Large intestine (tissue), 3 donors: ENCODE measurements around the gene GARIN5A. TPM values are rescaled to one million over a fixed set of nuclear protein-coding genes. Genes with fewer than 3 reads are reported as not detected.

Experiments used
- DNase-seq, 2 donors: peaks; one replicate each; pipeline versions ENCODE4 v3.0.0 to v3.0.0-alpha.2; 2013
- H3K27ac ChIP-seq: one replicate; pipeline ENCODE4 v1.5.1; 2013; ENCODE audit warnings: low read length
- H3K27me3 ChIP-seq: 2 replicates; pipeline ENCODE4 v1.6.1; 2013; ENCODE audit warnings: low read length; ENCODE audit not compliant: control insufficient read depth, insufficient read depth
- H3K36me3 ChIP-seq: 2 replicates; pipeline ENCODE4 v1.6.1; 2013; ENCODE audit warnings: low read length; ENCODE audit not compliant: control insufficient read depth, insufficient read depth
- H3K4me1 ChIP-seq: one replicate; pipeline ENCODE4 v1.6.1; 2013; ENCODE audit warnings: low read length; ENCODE audit not compliant: control insufficient read depth, insufficient read depth
- H3K4me3 ChIP-seq: one replicate; pipeline ENCODE4 v1.5.1; 2013; ENCODE audit warnings: low read length
- H3K9me3 ChIP-seq: one replicate; pipeline ENCODE4 v1.6.1; 2013; ENCODE audit warnings: mild to moderate bottlenecking, low read depth, low read length, moderate library complexity; ENCODE audit not compliant: control insufficient read depth
- WGBS: methylation state at CpG from one replicate; pipeline ENCODE4 v1.1.5; 2013; ENCODE audit warnings: low lambda C conversion rate; ENCODE audit not compliant: insufficient coverage; 5-methylcytosine and 5-hydroxymethylcytosine counted together
- polyA plus RNA-seq: library from polyadenylated mRNA; unstranded; fragments of 120-200 nt; gene quantifications from one replicate; pipeline ENCODE4 v1.2.1, GENCODE V29; 2013

The GARIN5A gene
- polyA plus RNA-seq, 1 donor = 2.7 TPM

DNA sequence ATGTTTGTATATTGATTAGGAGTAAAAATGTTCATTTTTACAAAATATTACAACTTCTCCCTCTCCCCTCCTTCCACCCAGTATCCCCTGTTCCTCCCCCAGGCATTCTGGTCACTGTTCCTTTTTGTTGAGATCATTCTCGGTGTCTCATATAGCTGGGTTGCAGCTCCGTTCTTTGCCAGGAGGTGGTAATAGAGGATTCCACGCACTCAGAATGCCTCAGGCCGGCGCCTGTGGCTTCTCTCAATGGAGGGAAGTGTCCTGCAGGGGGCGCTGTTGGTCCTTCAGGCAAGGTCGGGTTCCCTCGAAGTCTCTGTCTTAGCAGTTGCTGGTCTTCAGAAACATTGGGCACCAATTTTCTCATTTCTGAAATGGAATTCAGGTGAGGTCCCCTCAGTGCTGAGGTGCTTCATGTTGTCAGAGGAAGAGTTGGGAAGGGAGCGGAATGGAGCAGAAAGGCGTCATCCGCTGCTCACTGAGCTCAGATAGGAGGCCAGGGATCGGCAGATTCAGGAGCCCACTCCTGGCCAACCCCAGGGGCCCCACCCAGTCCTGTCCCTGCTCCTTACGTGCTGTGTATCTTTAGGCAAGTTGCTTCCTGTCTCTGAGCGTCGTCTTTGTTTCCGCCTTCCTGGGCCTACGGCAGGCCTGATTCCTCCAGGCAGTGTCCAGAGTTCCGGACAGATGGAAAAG is 10.3 kb upstream of the GARIN5A start:
- Histone ChIP-seq H3K4me3 (no peak overlapping the region), H3K36me3 (peaks cover 13% of the 10 kb centered on the region), H3K4me1 (peaks cover 1% of the 10 kb centered on the region), H3K9me3 (peaks cover 8% of the 10 kb centered on the region), H3K27ac (no peak overlapping the region), H3K27me3 (peaks cover 20% of the 10 kb centered on the region)
- WGBS = no CpG with 5 or more reads among the region's 18 CpGs
- no peak for DNase-seq

DNA sequence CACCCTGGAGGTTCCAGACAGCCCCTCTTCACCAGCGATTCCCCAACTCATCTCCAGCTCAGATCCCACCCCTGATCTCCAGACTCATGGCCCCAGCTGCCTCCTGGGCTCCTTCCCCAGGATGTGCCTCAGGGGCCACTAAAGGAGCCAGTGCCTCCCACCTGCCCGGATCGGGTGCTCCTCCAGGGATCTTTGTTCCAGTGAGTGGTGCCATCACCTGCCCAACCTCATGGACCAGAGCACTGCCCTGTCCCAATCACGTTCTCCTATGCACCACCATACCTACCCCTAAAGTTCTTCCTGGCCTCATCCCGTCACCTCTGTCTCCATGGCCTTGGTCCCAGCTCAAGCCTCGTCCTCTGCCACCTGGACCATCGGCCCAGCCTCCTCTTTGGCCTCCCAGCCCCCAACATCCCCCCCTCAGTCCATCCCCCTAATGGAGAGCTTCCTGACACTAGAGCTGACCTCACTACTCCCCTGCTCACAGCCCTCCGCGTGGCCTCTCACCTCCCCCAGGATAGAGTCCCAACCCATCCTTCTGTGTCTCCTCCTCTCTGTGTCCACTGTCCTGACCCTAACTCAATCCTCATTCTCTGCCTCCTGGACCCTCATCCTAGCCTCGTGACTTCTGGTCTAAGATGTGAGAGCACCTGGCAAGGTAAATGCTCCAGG is 8.8 kb upstream of the GARIN5A start:
- no peak for DNase-seq
- H3K4me3 ChIP-seq = no peak overlapping the region
- no CpG with 5 or more reads among the region's 10 CpGs for WGBS
- peaks cover 29% of the 10 kb centered on the region for H3K36me3 ChIP-seq
- peaks cover 6% of the 10 kb centered on the region for H3K9me3 ChIP-seq
- H3K27me3 ChIP-seq = peaks cover 20% of the 10 kb centered on the region
- H3K27ac ChIP-seq = no peak overlapping the region
- no peaks in the 10 kb centered on the region for H3K4me1 ChIP-seq

DNA sequence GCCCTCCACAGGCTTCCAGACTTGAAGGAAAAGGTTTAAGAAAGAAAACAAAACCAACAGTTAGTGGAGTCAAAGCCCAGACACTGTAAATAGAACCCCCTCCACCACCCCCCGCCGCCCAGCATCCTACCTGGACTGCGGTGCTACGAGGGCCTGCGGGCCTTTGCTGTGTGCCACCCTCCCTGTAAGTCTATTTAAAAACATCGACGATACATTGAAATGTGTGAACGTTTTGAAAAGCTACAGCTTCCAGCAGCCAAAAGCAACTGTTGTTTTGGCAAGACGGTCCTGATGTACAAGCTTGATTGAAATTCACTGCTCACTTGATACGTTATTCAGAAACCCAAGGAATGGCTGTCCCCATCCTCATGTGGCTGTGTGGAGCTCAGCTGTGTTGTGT is 6.3 kb upstream of the GARIN5A start:
- DNase-seq = no peak
- Histone ChIP-seq H3K27me3 (peaks cover 7% of the 10 kb centered on the region), H3K36me3 (peaks cover 53% of the 10 kb centered on the region), H3K27ac (no peak overlapping the region), H3K4me3 (no peak overlapping the region), H3K4me1 (no peaks in the 10 kb centered on the region), H3K9me3 (peaks cover 17% of the 10 kb centered on the region)
- no CpG with 5 or more reads among the region's 10 CpGs for WGBS

DNA sequence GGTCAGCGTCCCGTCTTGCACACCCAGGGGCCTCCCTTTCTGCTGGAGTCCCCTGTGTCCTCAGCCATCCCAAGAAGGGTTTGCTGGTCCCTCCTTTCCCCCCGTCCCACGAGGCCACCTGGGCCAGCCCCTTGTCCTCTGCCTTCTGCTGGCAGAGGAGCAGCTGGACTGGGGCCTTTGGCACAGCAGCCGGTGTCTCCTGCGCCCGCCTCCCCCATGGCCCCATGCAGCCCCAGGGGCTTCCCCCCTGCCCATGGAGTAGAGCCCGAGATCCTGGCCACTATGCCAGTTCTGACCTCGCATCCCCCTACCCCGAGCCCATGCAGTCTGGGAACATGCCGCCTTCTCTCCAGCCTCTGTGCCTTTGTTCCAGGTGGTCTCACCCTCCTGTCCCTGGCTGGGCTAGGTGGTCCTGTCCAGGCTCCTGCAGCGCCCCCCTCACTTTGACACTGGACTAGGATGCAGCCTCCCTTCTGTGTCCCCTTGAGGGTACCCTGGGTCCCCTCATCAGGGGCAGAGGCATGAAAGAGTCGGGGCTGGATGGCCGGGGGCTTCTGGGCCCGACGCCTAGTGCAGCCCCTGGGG is 5.7 kb upstream of the GARIN5A start:
- H3K36me3 ChIP-seq = peaks cover 54% of the 10 kb centered on the region
- no CpG with 5 or more reads among the region's 16 CpGs for WGBS
- no peak overlapping the region for H3K4me3 ChIP-seq
- no peak for DNase-seq
- peaks cover 3% of the 10 kb centered on the region for H3K27me3 ChIP-seq
- peaks cover 4% of the 10 kb centered on the region for H3K4me1 ChIP-seq
- peaks cover 20% of the 10 kb centered on the region for H3K9me3 ChIP-seq
- H3K27ac ChIP-seq = no peak overlapping the region

DNA sequence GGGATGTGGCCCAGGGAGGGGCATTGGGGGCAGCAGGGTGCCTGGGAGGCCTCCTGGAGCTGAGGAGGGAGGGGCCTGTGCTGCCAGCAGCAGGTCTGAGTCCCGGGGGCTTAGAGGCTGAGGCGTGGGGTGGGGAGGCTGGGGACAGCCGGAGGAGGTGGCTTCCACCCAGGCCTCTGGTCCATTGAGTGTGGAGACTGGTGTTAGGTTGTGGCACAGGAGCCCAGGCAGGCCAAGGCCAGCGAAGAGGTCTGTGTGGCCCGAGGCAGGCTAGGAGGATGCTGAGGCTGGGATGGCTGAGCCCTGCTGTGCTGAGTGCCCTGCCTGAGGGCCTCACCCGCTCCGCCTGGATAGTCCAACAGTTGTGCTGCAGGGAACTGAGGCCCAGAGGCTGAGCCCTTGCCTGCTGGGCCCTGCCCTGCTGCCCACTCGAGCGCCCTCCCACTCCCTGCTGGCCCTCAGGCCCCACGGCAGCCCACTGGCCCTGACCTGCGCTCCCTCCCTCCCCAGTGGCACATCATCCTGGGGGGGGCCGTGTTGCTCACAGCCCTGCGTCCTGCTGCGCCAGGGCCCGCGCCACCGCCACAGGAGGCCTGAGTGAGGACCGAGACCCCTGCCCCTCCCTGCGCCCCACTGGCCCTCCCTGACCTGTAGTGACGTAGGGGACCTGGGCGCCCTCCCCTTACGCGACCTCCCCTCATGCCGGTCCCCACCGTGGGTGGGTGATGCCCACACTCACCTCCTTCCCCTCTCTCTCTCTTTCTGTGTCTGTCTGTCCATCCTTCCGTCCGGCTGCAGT is 4.9 kb upstream of the GARIN5A start:
- peaks cover 16% of the 10 kb centered on the region for H3K9me3 ChIP-seq
- WGBS = no CpG with 5 or more reads among the region's 27 CpGs
- H3K4me3 ChIP-seq = no peak overlapping the region
- no peak for DNase-seq
- H3K27me3 ChIP-seq = no peaks in the 10 kb centered on the region
- peaks cover 54% of the 10 kb centered on the region for H3K36me3 ChIP-seq
- no peak overlapping the region for H3K27ac ChIP-seq
- peaks cover 8% of the 10 kb centered on the region for H3K4me1 ChIP-seq

DNA sequence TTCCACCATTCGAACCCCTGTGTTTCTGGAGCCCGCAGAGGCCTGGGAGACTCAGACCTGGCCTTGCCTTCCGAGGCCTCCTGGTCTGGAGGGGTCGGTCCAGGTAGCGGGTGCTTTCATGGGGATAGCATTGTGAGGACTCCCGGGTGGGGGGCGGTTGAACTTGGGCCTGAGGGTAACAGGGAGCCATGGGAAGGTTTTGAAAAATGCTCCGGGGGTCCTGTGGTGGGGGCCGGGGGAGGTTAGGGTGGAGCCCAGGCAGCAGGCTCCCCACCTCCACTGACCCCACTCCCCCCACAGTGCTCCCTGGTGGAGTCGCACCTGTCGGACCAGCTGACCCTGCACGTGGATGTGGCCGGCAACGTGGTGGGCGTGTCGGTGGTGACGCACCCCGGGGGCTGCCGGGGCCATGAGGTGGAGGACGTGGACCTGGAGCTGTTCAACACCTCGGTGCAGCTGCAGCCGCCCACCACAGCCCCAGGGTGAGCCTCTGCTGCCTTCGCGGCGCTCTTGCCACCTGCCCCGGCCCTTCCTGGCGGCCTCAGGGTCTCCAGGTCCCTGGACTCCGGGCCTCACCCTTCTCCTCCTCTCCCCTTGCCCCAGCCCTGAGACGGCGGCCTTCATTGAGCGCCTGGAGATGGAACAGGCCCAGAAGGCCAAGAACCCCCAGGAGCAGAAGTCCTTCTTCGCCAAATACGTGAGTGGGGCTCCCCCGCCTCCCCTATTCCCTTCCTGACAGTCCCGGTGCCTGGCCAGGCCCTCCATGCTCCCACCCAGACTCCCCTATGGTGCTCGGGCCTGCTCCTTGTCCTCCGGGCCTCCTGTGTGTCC is 3.8 kb upstream of the GARIN5A start:
- WGBS = no CpG with 5 or more reads among the region's 37 CpGs
- no peak for DNase-seq
- peaks cover 54% of the 10 kb centered on the region for H3K36me3 ChIP-seq
- H3K9me3 ChIP-seq = peaks cover 21% of the 10 kb centered on the region
- no peak overlapping the region for H3K27ac ChIP-seq
- H3K27me3 ChIP-seq = no peaks in the 10 kb centered on the region
- no peak overlapping the region for H3K4me3 ChIP-seq
- H3K4me1 ChIP-seq = peaks cover 8% of the 10 kb centered on the region

DNA sequence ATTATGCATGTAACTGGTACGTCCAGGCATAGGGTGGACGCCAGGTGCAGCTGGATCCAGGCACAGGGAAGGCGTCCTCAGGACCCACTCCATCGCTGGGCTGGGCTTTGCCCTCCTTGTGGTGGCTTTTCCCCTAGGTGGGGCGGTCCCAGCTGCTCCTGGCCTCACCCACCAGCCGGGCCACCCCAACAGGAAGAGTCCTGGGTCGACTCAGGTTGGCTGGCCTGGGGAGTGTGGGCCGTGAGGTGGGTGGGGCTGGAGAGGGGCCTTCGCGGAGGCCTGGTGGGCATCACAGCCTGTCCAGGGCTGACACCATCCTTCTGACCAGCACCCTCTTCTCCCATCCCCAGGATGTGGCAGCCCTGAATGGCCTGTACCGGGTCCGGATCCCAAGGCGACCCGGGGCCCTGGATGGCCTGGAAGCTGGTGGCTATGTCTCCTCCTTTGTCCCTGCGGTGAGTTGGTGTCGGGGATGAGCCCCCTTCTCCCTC is 3.2 kb upstream of the GARIN5A start:
- Histone ChIP-seq H3K9me3 (peaks cover 21% of the 10 kb centered on the region), H3K4me1 (peaks cover 8% of the 10 kb centered on the region), H3K36me3 (peaks cover 54% of the 10 kb centered on the region), H3K27me3 (no peaks in the 10 kb centered on the region), H3K4me3 (no peak overlapping the region), H3K27ac (no peak overlapping the region)
- no CpG with 5 or more reads among the region's 16 CpGs for WGBS
- DNase-seq = no peak

DNA sequence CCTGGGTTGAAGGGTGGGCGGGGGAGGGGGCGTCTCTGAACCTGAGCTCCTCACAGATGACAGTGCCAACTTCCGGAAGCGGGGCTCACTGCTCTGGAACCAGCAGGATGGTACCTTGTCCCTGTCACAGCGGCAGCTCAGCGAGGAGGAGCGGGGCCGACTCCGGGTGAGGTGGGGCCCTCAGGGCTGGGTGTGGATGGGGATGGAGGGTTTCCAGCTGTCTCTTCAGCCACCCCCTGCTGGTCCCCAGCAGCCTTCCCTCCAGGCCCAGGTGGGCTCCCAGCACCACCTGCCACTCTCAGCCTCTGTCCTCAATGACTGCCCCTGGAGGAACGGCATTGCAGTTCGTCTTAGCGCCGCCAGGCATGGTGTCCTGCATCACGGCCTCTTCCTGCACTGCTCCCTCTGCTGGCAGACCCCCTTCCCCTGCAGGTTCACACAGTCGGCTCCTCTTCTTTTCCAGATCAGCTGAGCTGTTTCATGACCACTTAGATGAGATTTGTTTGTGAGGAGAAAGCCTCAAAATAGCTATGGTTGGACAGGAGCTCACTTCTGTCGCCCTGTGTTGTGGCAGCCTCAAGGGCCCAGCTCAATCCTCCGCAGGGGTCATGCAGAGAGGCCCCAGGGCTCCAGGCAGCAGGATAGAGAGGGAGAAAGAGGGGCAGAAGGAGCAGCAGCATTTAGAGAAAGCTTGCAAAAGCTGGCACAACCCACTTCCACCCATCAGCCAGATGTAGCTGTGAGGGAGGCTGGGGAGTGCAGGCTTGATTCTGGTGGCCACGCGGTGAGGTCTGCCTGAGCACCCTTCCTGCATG is 2.5 kb upstream of the GARIN5A start:
- Histone ChIP-seq H3K4me3 (no peak overlapping the region), H3K27me3 (no peaks in the 10 kb centered on the region), H3K9me3 (peaks cover 21% of the 10 kb centered on the region), H3K27ac (no peak overlapping the region), H3K4me1 (peaks cover 8% of the 10 kb centered on the region), H3K36me3 (peaks cover 54% of the 10 kb centered on the region)
- WGBS = no CpG with 5 or more reads among the region's 19 CpGs
- no peak for DNase-seq

DNA sequence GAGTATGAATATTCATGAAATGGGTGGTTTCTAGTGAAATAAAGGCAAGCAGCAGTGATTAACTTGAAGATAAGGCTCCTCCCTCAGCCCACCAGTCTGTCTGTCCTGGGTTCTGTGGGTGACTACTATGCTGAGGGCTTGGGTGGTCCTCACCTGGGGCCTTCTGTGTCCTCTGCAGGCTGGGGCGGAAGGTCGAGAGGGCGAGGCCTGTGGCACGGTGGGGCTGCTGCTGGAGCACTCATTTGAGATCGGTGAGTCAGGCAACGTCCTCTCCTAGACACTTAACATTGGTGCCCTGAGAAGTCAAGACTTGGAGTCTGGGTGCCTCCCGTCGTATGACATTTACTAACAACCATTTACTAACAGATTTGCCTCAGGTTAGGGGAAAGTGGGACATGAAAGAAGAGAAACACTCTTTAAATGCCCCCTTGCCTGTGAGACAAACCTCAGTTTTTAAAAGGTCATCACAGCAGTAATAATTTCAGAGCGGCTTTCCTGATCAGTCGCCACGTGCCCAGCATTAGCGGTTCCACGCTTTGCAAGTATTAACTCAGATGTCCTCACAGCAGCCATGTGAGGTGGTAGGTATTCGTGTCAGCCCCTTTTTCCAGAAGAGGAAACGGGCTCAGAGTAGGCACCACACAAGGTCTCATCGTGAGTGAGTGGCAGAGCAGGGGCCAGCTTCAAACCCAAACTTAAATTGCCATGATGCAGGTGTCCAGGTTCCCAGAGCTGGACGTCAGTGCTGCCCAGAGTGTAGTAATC is 1.3 kb upstream of the GARIN5A start:
- peaks cover 48% of the 10 kb centered on the region for H3K36me3 ChIP-seq

More for the DNA sequence above, 1.3 kb upstream of the GARIN5A start:
- Histone ChIP-seq H3K9me3 (peaks cover 21% of the 10 kb centered on the region), H3K27ac (no peak overlapping the region), H3K27me3 (no peaks in the 10 kb centered on the region), H3K4me3 (no peak overlapping the region), H3K4me1 (peaks cover 8% of the 10 kb centered on the region)
- 97% methylated on average over 5 of the region's 17 CpGs for WGBS
- no peak for DNase-seq
